Right forelimb (tissue), 1 donor: ENCODE results near the gene FUT2.
"Not testable (repeated sequence)": the region's sequence is repeated elsewhere in the genome, so short reads cannot be mapped to it uniquely, and the experiment has no call there.

Experiments
- DNase-seq: peaks from one replicate; pipeline ENCODE4 v3.0.0-alpha.2; 2018

FUT2 gene

GRCh38 chr19:48695743-48696352, at the start of gene FUT2:
Gene FUT2 (plus strand): TSS chr19:48695971. CDS start chr19:48702957, 6,986 bp downstream.
- no peak for DNase-seq

GRCh38 chr19:48646001-48646721, 49.6 kb upstream of the FUT2 start, which contains the start of gene CA11:
Gene CA11 (minus strand): TSS chr19:48646187. CDS start chr19:48645632, 555 bp downstream.
- DNase-seq: peak; percentile 94

GRCh38 chr19:48646722-48647216, 49.0 kb upstream of the FUT2 start:
- DNase-seq: no peak

GRCh38 chr19:48648134-48648533, 47.6 kb upstream of the FUT2 start:
- no peak for DNase-seq

GRCh38 chr19:48650974-48651682, 44.6 kb upstream of the FUT2 start:
- DNase-seq: no peak

- DNase-seq: no peak
Measured at GRCh38 chr19:48651683-48652048, 44.1 kb upstream of the FUT2 start.

- peak; percentile 77 for DNase-seq
Measured at GRCh38 chr19:48654299-48655059, 41.3 kb upstream of the FUT2 start.

GRCh38 chr19:48656840-48657474, 38.8 kb upstream of the FUT2 start:
- DNase-seq: no peak

- DNase-seq: not testable (repeated sequence)
Measured at GRCh38 chr19:48657828-48658227, 37.9 kb upstream of the FUT2 start.

GRCh38 chr19:48658483-48658882, 37.3 kb upstream of the FUT2 start:
- DNase-seq: no peak

- DNase-seq: no peak
Measured at GRCh38 chr19:48659768-48660167, 36.0 kb upstream of the FUT2 start.

GRCh38 chr19:48660852-48661710, 34.7 kb upstream of the FUT2 start:
- peak; percentile 82 for DNase-seq

- DNase-seq: no peak
Measured at GRCh38 chr19:48661711-48662090, 34.1 kb upstream of the FUT2 start.

GRCh38 chr19:48663667-48664066, 32.1 kb upstream of the FUT2 start:
- DNase-seq: no peak

- no peak for DNase-seq
Measured at GRCh38 chr19:48664476-48664875, 31.3 kb upstream of the FUT2 start.

- no peak for DNase-seq
Measured at GRCh38 chr19:48665786-48666185, 30.0 kb upstream of the FUT2 start.

GRCh38 chr19:48668332-48668731, 27.4 kb upstream of the FUT2 start:
- DNase-seq: no peak

GRCh38 chr19:48668761-48669160, 27.0 kb upstream of the FUT2 start:
- DNase-seq: no peak

GRCh38 chr19:48669903-48670668, 25.7 kb upstream of the FUT2 start:
- no peak for DNase-seq

- DNase-seq: no peak
Measured at GRCh38 chr19:48670699-48671445, 24.9 kb upstream of the FUT2 start.
